ENCODE results near the gene OSER1. TPM values are rescaled to one million over a fixed set of nuclear protein-coding genes. Genes with fewer than 3 reads are reported as not detected.
A peak's percentile ranks its signal among the peaks of the same experiment; 100 is the strongest.

The OSER1 gene
- total RNA-seq (2021; fragmentation: NEBNext Ultra II Directional; extraction: Animal tissue kit (Norgen Biotek cat#: 25700)) = 31.6 and 31.8 TPM in 2 replicates
- polyA plus RNA-seq (2011; rRNA removed) = 13.9 and 24.5 TPM in 2 replicates
- 24.7 TPM for polyA plus RNA-seq (2011; cell fraction: cytosol; rRNA removed)
- 18.7 TPM for polyA plus RNA-seq (2011; cell fraction: nucleus; rRNA removed)
- polyA plus RNA-seq (2012, experiment 1 of 2) = 25.9 to 30.5 TPM (median 28.5 TPM) in 4 replicates
- polyA plus RNA-seq (2012, experiment 2 of 2) = 12.5 TPM
- polyA plus RNA-seq (2013, experiment 1 of 2) = 19.9 TPM
- polyA plus RNA-seq (2013, experiment 2 of 2) = 18.5 TPM
- polyA minus RNA-seq (2011; rRNA and poly(A)+ RNA removed) = 45.8 and 49.1 TPM in 2 replicates
- polyA minus RNA-seq (2011; cell fraction: cytosol; rRNA and poly(A)+ RNA removed) = 18.6 TPM
- 16.0 TPM for polyA minus RNA-seq (2011; cell fraction: nucleus; rRNA and poly(A)+ RNA removed)
- long read RNA-seq, experiment 1, transcript OSER1-201 (4 exons, 1,572 nt) = major isoform, 14 of 33 reads
- long read RNA-seq, experiment 1, partial matches to known transcripts = 7 of 33 reads
- long read RNA-seq, experiment 1, other reads (novel, unspliced or antisense) = 12 of 33 reads
- long read RNA-seq, experiment 2, transcript OSER1-201 (4 exons, 1,572 nt) = major isoform, 101 of 114 reads
- long read RNA-seq, experiment 2, partial matches to known transcripts = 8 of 114 reads
- long read RNA-seq, experiment 2, other reads (novel, unspliced or antisense) = 4 of 114 reads

- H3K4me3 ChIP-seq (ENCODE audit: extremely low read depth in 1 of 4, insufficient read depth in 2 of 4, low read depth in 3 of 4, low read length in 4 of 4) = peak within 1 kb of the TSS; percentile 87 to 99 (median 97)
- 0 out of 2 replicates have a peak within 1 kb of the TSS, but pooled peaks have one; percentile 22 for H2BK15ac ChIP-seq (ENCODE audit: low read length)
- H3K27ac ChIP-seq (ENCODE audit: low read depth, low read length) = peak within 1 kb of the TSS; percentile 91
- H3K27me3 ChIP-seq (replicated peaks in 1 of 4; ENCODE audit: control insufficient read depth in 3 of 4, extremely low read depth in 1 of 4, insufficient read depth in 3 of 4, low read length in 3 of 4) = no peaks in the 10 kb centered on the region
- H4K8ac ChIP-seq (ENCODE audit: extremely low read depth, insufficient read depth, low read length) = peak within 1 kb of the TSS; percentile 96
- peaks cover 0 to 8% (median 6%) of the 10 kb centered on the region in 4 experiments; a peak in 1 of 8 replicates for H3K36me3 ChIP-seq (ENCODE audit: control insufficient read depth in 2 of 4, insufficient read depth in 4 of 4, low read length in 3 of 4)
- peak within 1 kb of the TSS; percentile 81 for H4K5ac ChIP-seq (ENCODE audit: insufficient read length, low read depth, low read length)
- peak within 1 kb of the TSS; percentile 88 to 95 for H3K4me2 ChIP-seq (ENCODE audit: insufficient read depth in 1 of 2, low read depth in 2 of 2, low read length in 2 of 2)
- no peaks in the 10 kb centered on the region for H3K9me3 ChIP-seq (ENCODE audit: insufficient read depth in 2 of 2, low read depth in 1 of 2, low read length in 1 of 2)
- peak within 1 kb of the TSS; percentile 86 for H2BK5ac ChIP-seq (ENCODE audit: low read depth, low read length)
- H3K23me2 ChIP-seq (ENCODE audit: low read depth, low read length) = peaks cover 8% of the 10 kb centered on the region
- H3K79me1 ChIP-seq (ENCODE audit: low read depth, low read length) = peaks cover 5% of the 10 kb centered on the region
- H2AFZ ChIP-seq (ENCODE audit: low read length) = peak within 1 kb of the TSS; percentile 2; the same call in 1 of the 2 replicates
- ChIA-PET POLR2A (ENCODE audit: partially characterized antibody) (interaction anchor here (0.8 to 1.1 kb wide), 10 partner anchors 8 to 117 kb away, joined by 3 to 7 read pairs (median 3); partner anchors contain the start of genes GDAP1L1 and JPH2), CTCF (ENCODE audit: partially characterized antibody) (interaction anchor here (0.6 to 1.2 kb wide), 4 partner anchors 13 to 135 kb away, joined by 3 to 6 read pairs (median 4); no protein-coding TSS in a partner anchor)
- peak within 1 kb of the TSS; percentile 27 for H3K18ac ChIP-seq (ENCODE audit: extremely low read depth, low read length)
- no peak within 1 kb of the TSS for H3K14ac ChIP-seq (ENCODE audit: insufficient read length)
- no peak within 1 kb of the TSS for H2BK120ac ChIP-seq (replicated peaks; ENCODE audit: low read depth, low read length)
- H2BK12ac ChIP-seq (ENCODE audit: low read depth, low read length) = peak within 1 kb of the TSS; percentile 69; the same call in 1 of the 2 replicates
- no peak within 1 kb of the TSS for H3K23ac ChIP-seq (ENCODE audit: insufficient read length)
- H3K4me1 ChIP-seq (replicated peaks in 1 of 4; ENCODE audit: control insufficient read depth in 3 of 4, insufficient read depth in 4 of 4, low read length in 3 of 4) = peaks cover 1 to 6% (median 5%) of the 10 kb centered on the region in 4 experiments
- peaks cover 4 to 6% of the 10 kb centered on the region in 2 experiments for H4K20me1 ChIP-seq (replicated peaks in 1 of 2; ENCODE audit: control insufficient read depth in 1 of 2, insufficient read depth in 2 of 2, low read length in 2 of 2)
- DNase-seq (ENCODE audit: low read depth in 1 of 2, low spot score in 2 of 2) (peak; percentile 94 to 98), FAIRE-seq (no peak)
- 1% methylated on average over 31 of the region's 79 CpGs; no CpG with 5 or more reads in 1 of the 2 experiments for WGBS, 2 experiments (ENCODE audit: extremely low coverage in 1 of 2, insufficient coverage in 1 of 2, insufficient read length in 1 of 2, insufficient replicate concordance in 2 of 2, low coverage in 1 of 2, low lambda C conversion rate in 2 of 2, missing lambda C conversion rate in 1 of 2)
- peak within 1 kb of the TSS; percentile 57 for H3K4ac ChIP-seq (replicated peaks; ENCODE audit: insufficient read length, low read depth, low read length)
- peak within 1 kb of the TSS; percentile 62 for H3K56ac ChIP-seq (replicated peaks; ENCODE audit: insufficient read length, low read depth, low read length)
- H2BK20ac ChIP-seq (ENCODE audit: low read length) = no peak within 1 kb of the TSS
- peak within 1 kb of the TSS; percentile 89 for H4K91ac ChIP-seq (replicated peaks; ENCODE audit: insufficient read length, low read length)
- peak within 1 kb of the TSS; percentile 92 to 97 (median 94) for H3K9ac ChIP-seq (replicated peaks in 1 of 4; ENCODE audit: extremely low read depth in 1 of 4, low read depth in 3 of 4, low read length in 3 of 4)
- H3K79me2 ChIP-seq (ENCODE audit: control insufficient read depth in 1 of 2, insufficient read depth in 2 of 2, low read length in 2 of 2) = peaks cover 11 to 51% of the 10 kb centered on the region in 2 experiments
- H2AK5ac ChIP-seq (ENCODE audit: low read depth, low read length) = peak within 1 kb of the TSS; percentile 26
- no peak for TF ChIP-seq CTBP2 (IDR thresholded peaks at IDR 0.05; ENCODE audit: borderline replicate concordance, insufficient read depth, insufficient read length, low read length)
- TF ChIP-seq TAF1 (IDR thresholded peaks at IDR 0.05; ENCODE audit: low read depth, low read length) = peak; percentile 91
- peak; percentile 70 for TF ChIP-seq KDM4A (IDR thresholded peaks at IDR 0.05; ENCODE audit: low read depth, low read length, severe bottlenecking)
- TF ChIP-seq RBBP5 (IDR thresholded peaks at IDR 0.05; ENCODE audit: borderline replicate concordance, low read depth, low read length) = 0 out of 2 replicates have a peak, but pooled peaks have one; percentile 75
- TF ChIP-seq BRCA1 (IDR thresholded peaks at IDR 0.05; ENCODE audit: low read depth, low read length) = no peak
- TF ChIP-seq SIX5 (IDR thresholded peaks at IDR 0.05; ENCODE audit: low read depth, low read length) = no peak
- TF ChIP-seq KDM1A (IDR thresholded peaks at IDR 0.05; ENCODE audit: borderline replicate concordance, low read length) = no peak
- no peak for TF ChIP-seq TCF12 (IDR thresholded peaks at IDR 0.05; ENCODE audit: low read depth, low read length)
These were observed at the start of gene OSER1 for GRCh38 chr20:44210406-44211176. Gene OSER1, minus strand, starts transcription at chr20:44210771. Its CDS starts 3,814 bp downstream, at chr20:44206957.
